NOMO-1 (cell line): ENCODE measurements around the gene PCK1.

Experiments
- DNase-seq, 2 experiments: peaks; one replicate each; lab custom pipeline; 2025; ENCODE audit not compliant: unreplicated experiment in 2 of 2; lab: John Stamatoyannopoulos, UW

The PCK1 gene

DNA sequence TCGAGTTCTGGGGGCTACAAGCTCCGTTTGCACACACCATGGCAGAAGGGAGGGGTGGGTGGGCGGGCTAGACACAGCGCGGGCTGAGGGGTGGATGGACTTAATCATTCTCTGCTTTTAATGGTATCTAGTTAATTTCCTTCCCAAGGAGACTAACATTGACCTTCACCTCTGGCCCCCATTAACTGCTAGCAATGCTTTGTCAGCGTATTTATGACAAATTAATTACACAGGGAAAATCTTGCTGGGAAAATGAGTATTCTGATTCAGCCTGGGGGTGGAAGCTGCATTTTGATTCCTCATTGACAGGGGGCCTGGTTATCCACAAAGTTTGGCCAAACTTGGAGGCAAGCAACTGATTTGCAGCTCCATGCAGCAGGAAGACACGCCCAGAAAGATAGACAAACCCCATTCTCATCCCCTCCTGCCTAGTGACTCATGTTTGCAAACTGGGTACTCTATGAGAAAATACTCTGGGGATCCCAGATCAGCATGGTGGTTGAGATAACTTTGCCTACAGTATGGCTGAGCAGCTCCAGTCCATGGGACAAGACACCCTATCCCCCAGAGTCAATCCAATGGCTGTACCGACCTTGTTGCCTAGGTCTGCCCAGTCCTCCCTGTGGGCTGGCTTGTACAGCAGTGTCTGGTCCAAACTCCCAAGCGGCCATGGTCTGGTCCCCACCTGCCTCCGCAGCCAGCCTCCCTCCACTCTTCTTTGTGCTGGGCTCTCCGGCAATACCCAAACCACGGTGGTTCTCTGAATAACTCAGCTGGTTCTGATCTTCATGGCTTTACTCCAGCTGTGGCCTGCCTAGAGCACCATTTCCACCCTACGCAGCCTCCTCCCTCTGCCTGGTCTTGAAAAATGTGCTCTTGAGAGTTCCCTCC, 39.7 kb downstream of the PCK1 start:
- DNase-seq = no peak

DNA sequence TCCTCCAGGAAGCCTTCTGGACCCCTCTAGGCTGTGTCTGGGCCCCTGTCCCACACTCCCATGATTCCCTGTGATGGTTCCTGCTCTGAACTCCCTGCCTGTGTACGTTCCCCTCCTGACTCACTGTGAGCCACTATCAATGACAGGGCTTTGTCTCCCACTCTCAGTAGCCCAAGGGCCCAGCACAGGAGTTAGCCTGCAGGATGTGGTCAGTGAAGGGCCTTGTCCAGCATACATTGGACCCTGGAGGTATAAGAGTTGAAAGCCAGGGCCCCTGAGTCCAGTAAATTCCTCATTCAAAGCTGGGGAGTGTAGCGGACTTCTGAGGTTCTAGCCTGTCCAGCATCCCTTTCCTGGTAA, 40.3 kb downstream of the PCK1 start:
- no peak for DNase-seq

DNA sequence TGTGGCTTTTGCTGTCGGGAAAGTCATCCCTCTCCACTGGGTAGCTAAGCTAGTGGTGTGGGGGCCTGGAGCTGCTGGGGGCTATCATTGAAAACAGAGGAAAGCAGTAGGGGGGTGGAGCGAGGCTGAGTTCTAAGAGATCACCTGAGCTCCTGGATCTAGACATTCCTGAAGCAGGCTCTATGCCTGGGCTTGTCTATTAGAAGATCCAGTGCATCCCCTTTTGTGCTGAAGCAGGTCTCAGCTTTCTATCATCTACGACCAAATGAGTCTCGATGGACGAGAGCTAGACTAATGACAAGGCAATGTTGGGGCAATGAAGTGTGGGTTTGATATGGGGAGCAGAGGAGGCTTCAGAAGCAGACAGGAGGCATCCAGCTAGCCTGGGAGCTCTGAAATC, 40.8 kb downstream of the PCK1 start:
- no peak for DNase-seq

DNA sequence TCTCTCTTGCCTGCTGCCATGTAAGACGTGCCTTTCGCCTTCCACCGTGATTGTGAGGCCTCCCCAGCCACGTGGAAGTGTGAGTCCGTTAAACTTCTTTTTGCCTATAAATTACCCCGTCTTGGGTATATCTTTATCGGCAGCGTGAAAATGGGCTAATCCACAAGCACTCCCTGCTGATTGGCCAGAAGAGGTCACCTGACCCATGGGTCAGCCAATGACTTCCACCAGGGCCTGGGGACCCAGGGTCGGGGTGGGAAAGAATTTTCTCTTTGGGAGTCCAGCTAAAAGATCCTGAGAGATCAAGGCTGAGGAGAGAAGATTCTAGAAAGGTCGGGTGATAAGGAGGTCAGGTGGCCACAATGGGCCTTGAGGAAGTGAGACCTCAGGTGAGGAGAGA, 42.2 kb downstream of the PCK1 start:
- no peak for DNase-seq

DNA sequence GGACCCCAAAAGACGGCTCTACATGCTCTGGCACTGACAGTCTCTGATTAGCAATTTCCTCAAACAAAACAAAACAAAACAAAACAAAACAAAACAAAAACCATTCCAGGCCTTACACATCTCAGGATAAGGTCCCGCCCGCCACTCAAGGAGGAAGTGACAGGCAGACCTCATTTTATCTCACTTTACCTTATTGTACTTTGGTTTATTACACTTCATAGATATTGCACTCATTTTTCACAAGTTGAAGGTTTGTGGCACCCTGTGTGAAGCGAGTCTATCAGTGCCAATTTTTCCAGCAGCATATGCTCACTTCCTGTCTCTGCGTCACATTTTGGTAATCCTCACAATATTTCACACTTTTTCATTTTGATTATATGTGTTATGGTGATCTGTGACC, 44.1 kb downstream of the PCK1 start:
- DNase-seq = no peak

DNA sequence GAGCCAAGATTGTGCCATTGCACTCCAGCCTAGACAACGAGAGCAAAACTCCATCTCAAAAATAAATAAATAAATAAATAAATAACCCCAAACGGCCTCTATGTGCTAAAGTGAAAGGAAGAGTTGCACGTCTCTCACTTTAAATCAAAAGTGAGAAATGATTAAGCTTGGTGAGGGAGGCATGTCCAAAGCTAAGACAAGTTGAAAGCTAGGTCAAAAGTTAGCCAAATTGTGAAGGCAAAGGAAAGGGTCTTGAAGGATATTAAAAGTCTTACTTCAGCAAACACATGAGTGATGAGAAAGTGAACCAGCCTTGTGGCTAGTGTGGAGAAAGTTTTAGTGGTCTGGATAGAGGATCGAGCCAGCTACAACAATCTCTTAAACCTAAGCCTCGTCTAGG, 45.0 kb downstream of the PCK1 start:
- DNase-seq = no peak

DNA sequence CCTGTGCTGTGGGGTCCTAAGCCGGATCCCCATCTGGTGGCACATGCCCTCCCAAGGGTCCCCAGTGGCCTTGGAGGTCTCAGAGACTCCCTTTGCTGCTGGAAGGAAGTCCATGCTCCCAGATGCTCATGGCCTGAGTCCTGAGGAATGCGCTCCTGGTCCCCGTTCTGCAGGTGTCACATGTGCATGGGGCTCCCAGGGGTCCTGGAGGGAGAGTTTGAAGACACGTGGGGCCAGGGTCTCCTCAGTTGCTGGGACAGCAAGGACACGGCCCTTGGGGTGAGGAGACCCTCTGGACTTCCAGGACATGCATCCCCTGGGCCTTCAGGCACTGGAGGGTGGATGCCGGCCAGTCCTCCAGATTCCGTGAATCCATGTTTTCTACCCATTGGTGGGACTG, 47.6 kb downstream of the PCK1 start:
- DNase-seq = no peak

DNA sequence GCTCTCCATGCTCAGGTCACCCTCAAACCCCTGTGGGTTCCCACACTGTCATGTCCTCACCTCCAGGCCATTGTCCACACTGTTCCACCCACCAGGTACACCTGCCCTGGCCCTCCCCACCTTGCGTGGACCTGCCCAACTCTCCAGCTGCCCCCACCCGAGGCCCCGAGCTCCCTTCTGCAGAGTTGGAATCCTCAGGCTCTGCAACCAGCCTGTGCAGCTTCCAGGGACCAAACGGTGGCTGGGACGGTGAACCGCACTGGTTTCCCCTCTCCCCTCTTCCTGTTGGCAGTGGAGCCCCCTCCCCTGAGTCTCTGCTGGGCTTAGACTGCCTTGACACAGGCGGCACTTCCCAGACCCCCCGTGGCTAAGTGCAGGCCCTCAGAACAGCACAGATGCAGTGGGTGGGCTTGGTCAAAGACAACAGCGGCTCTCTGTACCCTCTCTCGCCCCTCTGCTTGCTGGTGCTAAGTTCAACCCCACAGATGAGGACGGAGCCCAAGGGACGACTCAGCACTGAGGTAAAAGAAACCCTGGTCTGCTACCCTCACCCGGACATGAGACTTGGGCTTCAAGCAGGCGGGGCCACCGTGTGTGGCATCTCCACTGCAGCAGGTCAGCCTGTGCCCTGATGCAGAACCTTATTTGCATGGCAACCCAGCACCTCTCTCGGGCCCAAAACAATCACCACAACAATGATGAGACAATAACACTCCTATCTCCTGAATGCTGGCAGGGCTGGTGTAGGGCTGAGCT, 48.4 kb downstream of the PCK1 start:
- no peak for DNase-seq

DNA sequence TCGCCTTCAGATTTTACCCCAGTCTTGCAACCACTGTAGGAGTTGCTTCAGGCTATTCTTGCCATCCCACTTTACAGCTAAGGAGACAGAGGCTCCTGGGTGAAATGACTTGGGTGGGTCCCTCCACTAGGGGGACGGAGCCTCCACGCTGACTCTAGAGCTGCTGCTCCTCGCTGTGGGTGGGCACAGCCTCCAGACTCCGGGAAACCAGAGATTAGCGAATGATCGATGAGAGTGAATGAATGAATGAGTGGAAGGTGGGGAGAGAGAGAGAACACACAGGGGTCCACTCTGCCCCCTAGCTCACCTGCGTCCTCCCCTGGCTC, 48.9 kb downstream of the PCK1 start:
- DNase-seq = no peak

DNA sequence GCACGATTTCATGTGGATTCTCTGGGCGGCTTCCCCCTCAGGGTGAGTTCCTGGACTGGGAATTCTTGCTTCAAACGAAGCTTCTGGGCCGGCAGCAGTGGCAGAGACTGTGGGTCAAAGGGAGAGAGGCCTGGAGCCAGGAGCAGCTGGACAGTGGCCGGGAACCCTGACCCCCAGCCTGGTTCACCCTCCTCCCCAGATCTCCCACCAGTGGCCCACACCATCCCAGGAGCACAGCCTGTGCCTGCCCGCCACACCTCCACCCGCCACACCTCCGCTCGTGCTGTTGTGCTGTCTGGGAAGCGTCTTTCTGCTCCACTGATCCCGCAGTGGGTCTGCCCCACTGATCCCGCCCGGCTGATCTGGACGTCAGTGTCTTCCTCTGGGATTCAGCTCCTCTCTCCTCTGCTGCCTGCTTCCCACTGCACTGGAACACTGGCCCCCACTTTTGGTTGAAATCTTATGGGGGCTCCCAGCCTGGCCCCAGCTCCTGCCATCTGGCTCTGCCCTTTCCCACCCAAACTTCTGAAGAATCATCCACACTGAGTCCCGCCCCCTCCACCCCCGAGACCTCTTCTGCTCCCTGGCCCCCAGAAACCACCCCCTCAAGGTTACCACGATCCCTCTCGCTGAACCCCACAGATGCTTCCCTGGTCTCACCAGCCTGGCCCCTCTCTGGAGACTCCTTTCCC, 49.5 kb downstream of the PCK1 start:
- DNase-seq = no peak

DNA sequence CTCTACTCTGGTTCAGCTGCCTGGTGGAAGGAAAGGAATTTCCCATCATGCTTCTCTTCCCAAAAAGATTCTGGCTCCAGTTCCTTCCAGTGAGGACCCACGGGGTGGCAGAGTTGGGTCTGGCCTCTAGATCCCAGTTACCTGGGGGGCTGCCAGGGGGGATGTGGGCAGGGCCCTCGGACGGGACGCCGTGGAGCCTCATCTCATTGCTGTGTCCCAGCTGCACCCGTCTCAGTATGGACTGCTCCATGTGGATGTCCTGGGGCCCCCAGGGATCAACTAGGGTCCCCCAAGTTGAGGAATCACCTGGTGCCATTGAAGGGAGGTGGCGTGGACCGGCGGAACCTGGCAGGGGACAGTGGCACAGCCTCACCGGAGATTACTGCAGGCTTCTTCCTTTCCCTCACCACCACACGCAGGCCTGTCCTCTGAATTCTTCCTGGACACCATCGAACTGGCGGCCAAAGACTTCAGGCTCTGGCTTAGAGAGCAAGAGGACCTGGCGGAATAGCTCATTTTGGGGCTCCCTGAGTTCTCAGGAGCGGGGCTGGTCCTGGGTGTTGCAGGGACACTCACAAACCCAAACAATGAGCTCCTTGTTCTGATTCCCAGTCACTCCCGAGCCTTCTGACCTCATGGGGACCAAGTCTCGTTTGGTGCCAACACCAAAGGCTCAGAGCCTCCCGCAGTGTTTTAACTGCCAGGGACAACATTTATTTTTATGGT, 50.8 kb downstream of the PCK1 start:
- DNase-seq = no peak

DNA sequence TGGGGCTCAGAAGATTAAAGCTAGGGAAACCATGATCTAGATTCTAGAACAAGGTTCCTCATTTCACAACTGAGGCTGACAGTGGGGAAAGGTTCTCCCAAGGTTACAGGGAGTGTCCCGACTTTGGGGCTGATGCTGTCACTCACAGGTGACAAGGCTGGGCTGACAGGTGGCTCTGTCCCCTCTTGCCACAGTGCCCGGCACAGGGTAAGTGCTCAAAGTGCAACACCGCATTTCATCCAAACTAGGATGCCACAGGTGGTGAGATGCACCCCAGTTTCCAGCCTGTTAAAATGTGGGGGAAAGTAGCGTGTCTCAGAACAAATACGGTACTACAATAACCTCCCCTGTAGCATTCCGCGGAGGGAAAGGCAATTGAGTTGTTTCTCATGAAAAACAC, 51.5 kb downstream of the PCK1 start:
- DNase-seq = no peak

DNA sequence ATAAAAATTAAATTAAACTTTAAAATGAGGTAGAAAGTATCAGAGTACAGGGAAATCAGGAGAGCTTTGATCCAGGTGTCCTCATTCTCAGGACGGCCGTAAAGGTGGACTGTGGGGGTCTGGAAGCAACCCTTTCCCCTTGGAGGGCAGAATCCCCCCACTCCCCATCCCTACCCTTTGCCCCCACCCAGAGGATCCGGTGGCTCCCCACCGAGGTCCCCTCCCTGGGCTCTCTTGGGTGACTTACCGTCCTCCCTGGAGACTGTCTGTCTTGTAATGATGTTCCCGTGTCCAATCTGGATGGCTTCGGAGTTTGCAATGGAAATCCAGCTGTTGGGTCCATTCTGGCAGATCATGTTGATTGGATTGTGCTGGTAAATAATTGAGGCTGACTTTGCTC, 52.0 kb downstream of the PCK1 start:
- DNase-seq = no peak

DNA sequence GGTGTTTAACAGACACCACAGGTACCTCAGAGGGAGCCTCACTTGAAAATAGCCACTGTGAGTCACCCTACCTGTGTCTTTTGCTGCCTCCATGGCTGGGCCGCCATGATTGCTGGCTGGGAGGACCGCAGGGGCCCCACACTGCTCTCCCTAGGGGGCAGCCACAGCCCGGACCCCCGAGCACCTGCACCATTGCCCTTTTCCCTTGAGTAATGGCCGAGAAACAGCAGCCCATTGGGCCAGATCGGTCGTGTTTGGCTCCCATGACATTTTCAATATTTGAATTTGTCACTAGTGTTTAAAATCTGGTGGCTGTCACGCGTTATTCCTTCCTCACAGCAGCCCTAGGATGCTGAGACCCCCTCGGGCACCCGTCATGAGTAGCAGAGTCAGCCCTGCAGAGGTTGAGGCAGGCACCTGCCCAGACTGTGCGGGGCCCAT, 52.6 kb downstream of the PCK1 start:
- no peak for DNase-seq

DNA sequence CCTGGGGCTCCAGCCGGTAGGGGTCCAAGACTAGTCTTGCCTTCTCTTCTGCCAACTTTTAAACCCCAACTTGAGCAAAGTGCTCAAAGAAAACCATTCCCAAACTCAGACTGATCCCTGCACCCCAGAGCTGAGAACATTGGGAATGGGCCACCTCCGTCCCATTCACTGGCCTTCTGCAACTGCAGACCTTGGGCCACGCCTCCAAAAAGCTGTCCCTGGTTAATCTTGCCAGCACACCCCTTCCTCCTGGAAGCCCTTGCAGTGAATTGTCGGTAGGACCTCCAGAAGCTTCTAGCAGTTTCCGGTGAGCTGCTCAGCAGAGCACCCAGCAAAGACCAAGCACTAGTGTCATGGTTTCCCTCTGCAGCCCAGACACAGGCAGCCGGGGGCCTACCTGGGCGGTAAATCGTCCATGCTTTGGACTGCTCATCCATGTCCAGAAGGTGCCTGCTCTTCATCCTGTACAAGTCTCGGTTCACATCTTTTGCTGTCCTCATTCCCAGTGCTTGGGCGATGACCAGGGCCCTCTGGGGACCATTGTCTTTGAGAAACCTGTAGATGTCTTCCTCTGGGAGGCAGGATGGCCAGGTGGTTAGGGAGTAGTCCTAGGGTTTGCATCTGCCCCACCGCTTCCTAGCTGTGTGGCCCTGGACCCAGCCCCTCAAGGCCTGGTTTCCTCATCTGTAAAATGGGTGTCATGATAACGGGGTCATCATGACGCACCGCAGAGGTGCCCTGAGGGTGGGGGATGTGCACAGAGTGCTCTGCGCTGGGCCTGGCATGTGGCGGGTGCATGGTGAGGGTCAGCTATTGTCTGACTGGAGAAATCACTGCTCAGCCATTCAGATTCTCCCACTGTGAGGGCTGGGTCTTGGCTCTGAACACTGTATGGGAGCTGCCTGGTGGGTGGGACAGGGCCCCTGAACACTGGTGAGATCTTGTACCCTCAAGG, 53.9 kb downstream of the PCK1 start:
- DNase-seq = no peak

DNA sequence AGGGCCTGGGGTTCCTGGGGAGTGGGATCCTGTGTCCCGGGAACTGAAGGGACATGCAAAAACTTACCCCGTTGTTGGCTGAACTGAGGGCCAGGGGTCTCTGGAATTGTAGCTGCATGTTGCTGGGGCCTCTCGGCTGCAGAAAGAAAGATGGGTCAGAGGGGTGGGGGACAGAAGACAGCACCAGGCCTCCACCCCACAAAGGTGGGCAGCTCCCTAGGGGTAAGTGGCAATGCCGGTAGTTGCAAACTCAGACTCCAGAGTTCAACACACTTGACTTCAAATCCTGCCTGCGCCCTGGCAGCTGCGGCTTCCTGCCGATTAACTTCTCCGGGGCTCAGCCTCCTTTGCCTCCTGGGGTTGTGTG, 54.5 kb downstream of the PCK1 start:
- no peak for DNase-seq

DNA sequence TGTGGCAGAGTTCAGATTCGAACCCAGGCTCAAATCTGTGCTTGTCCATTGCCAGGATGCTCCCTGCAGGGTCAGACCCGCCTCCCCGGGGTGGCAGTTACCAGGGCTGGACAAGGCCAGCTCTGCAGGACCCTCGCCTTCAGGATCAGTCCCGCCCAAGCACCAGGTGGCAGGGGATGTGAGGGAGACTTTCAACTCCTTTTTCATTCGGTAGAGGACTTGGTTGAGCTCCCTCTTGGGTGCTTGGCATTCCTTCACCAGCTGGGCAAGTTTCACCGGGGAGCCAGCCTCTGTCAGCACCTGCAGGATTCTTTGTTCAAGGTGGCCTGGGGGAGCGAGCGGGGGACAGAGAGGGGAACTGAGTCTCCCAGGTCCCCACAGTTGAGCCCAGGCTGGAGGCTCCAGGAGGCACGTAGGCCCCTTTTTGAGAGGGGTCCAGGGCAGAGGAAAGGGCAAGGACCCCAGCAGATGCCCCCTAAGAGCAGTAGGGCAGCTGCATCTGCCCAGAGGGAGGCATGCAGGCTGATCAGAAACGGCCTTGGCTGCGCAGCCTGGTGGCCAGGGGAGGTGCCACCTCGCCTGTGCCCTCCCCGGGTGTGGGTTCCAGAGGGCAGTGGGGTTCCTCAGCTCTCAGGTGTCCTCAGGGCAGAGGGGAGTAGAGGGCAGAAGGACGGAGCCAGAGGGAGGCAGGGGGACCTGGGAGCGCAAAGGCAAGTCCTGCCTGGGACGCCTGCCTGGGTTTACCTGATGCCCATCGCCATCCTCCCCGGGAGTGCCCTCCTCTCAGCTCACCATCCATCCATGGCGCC, 55.4 kb downstream of the PCK1 start:
- no peak for DNase-seq

DNA sequence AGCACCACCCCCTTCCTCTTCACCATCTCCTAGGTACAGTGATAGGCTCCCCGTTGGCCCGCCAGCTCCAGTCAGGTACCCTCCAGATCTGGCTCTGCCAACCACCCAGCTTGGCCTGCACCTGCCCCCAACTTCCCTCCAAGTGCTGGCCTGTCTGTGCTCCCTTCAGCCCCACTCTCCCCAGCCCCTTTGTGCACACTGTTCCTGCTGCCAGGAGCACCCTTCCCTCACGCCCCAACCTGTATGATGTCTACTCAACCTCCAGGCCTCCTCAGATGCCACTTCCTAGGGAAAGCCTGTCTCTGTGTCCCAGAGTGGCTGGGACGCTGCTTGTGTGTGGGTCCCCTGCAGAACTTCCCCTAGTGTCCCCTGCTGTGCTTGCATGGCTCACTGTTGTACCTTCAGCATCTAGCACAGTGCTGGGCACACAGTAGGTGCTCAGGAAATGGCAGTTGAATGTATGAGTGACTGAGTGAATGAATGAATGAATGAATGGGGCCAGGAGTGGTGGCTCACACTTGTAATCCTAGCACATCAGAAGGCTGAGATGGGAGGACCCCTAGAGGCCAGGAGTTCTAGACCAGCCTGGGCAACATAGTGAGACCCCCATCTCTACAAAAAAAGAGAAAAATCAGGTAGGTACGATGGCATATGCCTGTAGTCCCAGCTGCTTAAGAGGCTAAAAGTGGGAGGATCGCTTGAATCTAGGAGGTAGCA, 56.3 kb downstream of the PCK1 start:
- DNase-seq = no peak
